ENCODE data around the gene BBS10.
A peak's percentile ranks its signal among the peaks of the same experiment; 100 is the strongest.

BBS10 gene

DNA sequence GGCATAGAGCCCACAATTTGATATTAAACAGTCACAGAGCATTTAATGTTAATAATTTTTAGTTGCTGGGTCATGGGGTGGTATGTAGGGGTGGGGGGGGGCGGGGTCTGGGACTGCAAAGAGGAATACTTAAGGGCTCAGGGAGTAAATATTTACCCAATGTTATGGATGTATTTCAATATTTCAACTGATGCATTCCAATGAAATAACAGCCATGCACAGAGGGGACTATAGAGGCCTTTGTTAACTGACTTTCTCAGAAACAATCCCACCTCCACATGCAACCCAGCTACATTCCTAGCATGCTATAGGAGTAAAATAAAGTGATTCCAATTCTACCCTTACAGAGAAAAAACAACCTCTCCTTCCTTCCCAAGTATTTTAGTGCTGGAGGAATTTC lies 7.9 kb upstream of the BBS10 start:
- H3K4me3 ChIP-seq (ENCODE audit: control insufficient read depth, low read depth, low read length): no peak overlapping the region
- DNase-seq (ENCODE audit: low read depth): no peak
- TF ChIP-seq, protein P1, sequence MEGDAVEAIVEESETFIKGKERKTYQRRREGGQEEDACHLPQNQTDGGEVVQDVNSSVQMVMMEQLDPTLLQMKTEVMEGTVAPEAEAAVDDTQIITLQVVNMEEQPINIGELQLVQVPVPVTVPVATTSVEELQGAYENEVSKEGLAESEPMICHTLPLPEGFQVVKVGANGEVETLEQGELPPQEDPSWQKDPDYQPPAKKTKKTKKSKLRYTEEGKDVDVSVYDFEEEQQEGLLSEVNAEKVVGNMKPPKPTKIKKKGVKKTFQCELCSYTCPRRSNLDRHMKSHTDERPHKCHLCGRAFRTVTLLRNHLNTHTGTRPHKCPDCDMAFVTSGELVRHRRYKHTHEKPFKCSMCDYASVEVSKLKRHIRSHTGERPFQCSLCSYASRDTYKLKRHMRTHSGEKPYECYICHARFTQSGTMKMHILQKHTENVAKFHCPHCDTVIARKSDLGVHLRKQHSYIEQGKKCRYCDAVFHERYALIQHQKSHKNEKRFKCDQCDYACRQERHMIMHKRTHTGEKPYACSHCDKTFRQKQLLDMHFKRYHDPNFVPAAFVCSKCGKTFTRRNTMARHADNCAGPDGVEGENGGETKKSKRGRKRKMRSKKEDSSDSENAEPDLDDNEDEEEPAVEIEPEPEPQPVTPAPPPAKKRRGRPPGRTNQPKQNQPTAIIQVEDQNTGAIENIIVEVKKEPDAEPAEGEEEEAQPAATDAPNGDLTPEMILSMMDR (conservative IDR thresholded peaks at IDR 0.05; ENCODE audit: control insufficient read depth, insufficient read depth, low read depth, low read length): no peak

DNA sequence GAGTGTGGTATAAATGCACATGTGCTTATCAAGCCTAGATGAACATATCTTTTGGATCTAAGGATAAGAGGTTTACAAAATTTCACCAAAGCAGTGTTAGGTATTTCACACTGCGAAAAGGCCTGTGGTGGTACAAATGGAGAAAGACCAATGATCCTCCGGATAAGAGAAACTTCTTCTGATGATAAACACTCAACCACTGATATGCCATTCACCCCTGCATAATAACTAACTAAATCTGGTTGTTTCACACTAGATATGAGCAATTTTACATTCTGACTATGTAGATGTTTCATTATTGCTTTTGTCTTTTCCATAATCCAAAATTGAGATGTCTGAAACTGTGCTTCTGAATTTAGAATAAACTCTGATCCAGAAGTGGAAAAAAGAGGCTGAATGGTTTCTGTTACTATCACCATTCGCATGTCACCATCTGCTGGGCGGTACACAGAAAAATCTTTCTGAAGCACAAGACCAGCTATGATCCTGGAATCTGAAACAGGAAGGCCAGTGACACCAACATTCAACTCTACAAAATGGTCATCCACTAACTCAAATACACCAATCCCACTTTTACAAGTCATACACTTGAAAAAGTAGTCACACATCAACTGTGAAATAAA lies 1.3 kb downstream of the BBS10 start:
- peak overlapping the region; percentile 86 for H3K4me3 ChIP-seq (ENCODE audit: control insufficient read depth, low read depth, low read length)
- DNase-seq (ENCODE audit: low read depth): peak; percentile 77
- TF ChIP-seq, protein P1 (conservative IDR thresholded peaks at IDR 0.05; ENCODE audit: control insufficient read depth, insufficient read depth, low read depth, low read length): peak; percentile 56

GRCh38 chr12:76346236-76346635 lies 2.0 kb downstream of the BBS10 start:
- TF ChIP-seq, protein P1 (conservative IDR thresholded peaks at IDR 0.05; ENCODE audit: control insufficient read depth, insufficient read depth, low read depth, low read length): no peak
- DNase-seq (ENCODE audit: low read depth): peak; percentile 69
- H3K4me3 ChIP-seq (ENCODE audit: control insufficient read depth, low read depth, low read length): no peak overlapping the region

DNA sequence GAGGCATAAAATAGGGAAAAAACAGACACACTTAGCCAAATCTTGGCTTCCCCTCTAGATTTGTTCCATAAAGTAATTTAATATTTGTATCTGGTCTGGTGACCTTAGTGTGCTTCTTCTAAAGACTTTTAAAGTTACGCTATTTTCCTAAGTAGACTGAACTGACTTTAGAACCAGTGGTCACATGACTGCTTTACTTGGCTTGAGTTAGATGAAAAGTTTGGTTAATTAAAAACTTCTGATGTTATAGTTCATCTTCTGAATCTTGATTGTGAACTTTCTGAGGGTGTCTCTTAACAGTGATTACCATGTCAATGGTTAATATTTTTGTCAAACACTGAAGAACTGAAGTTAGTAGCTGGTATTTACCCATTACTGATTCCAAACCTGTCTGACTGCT lies 2.6 kb downstream of the BBS10 start:
- TF ChIP-seq, protein P1 (conservative IDR thresholded peaks at IDR 0.05; ENCODE audit: control insufficient read depth, insufficient read depth, low read depth, low read length): no peak
- DNase-seq (ENCODE audit: low read depth): no peak

GRCh38 chr12:76341436-76342030 lies 6.7 kb downstream of the BBS10 start:
- DNase-seq (ENCODE audit: low read depth): peak; percentile 56
- no peak overlapping the region for H3K4me3 ChIP-seq (ENCODE audit: control insufficient read depth, low read depth, low read length)
- TF ChIP-seq, protein P1 (conservative IDR thresholded peaks at IDR 0.05; ENCODE audit: control insufficient read depth, insufficient read depth, low read depth, low read length): no peak

More for the DNA sequence above, 2.6 kb downstream of the BBS10 start:
- no peak overlapping the region for H3K4me3 ChIP-seq (ENCODE audit: control insufficient read depth, low read depth, low read length)

- no peak overlapping the region for H3K4me3 ChIP-seq (ENCODE audit: control insufficient read depth, low read depth, low read length)
- TF ChIP-seq, protein P1 (conservative IDR thresholded peaks at IDR 0.05; ENCODE audit: control insufficient read depth, insufficient read depth, low read depth, low read length): no peak
- no peak for DNase-seq (ENCODE audit: low read depth)
Observed at GRCh38 chr12:76340680-76341435, 7.4 kb downstream of the BBS10 start.
